ENCODE data around the gene POLL. TPM values are rescaled to one million over a fixed set of nuclear protein-coding genes. Genes with fewer than 3 reads are reported as not detected.

Gene POLL
- total and polyA plus RNA-seq, 2 experiments from 2014 or later: 17.3 to 24.3 TPM

GRCh38 chr10:101612872-101613271 lies 24.8 kb upstream of the POLL start:
- no peaks in the 10 kb centered on the region for H4K20me1 ChIP-seq (replicated peaks; ENCODE audit: insufficient read depth)
- DNase-seq (ENCODE audit: low spot score) (no peak), ATAC-seq (no peak)
- H2AFZ ChIP-seq: no peak overlapping the region
- TF ChIP-seq REST (IDR thresholded peaks at IDR 0.05; ENCODE audit: unreplicated experiment) (no peak), POLR2AphosphoS5 (IDR thresholded peaks at IDR 0.05; ENCODE audit: low read depth) (no peak), EZH2phosphoT487 (IDR thresholded peaks at IDR 0.05; ENCODE audit: unreplicated experiment) (no peak), JUNB (IDR thresholded peaks at IDR 0.05; ENCODE audit: unreplicated experiment) (no peak), EZH2 (IDR thresholded peaks at IDR 0.05; ENCODE audit: low read depth, unreplicated experiment) (no peak), ZNF331 (CRISPR knock-in tag; IDR thresholded peaks at IDR 0.05; ENCODE audit: low read depth) (no peak), CREB1 (CRISPR knock-in tag; IDR thresholded peaks at IDR 0.05; ENCODE audit: low read depth) (no peak), CTCF (conservative IDR thresholded peaks at IDR 0.05; ENCODE audit: low read depth in 2 of 2) (no peak), STAT1 (IDR thresholded peaks at IDR 0.05; ENCODE audit: unreplicated experiment) (no peak), ZNF114 (CRISPR knock-in tag; IDR thresholded peaks at IDR 0.05) (no peak), ETS1 (IDR thresholded peaks at IDR 0.05) (no peak)
- peaks cover 36% of the 10 kb centered on the region for H3K4me1 Mint-ChIP-seq
- H3K4me3 Mint-ChIP-seq: no peak overlapping the region
- H3K4me3 ChIP-seq: no peak overlapping the region
- peaks cover 24% of the 10 kb centered on the region for H3K4me1 ChIP-seq (ENCODE audit: insufficient read depth)
- no peaks in the 10 kb centered on the region for H3K79me2 ChIP-seq (replicated peaks; ENCODE audit: insufficient read depth)
- peaks cover 21% of the 10 kb centered on the region; the same call in 2 of the 3 replicates for H3K36me3 Mint-ChIP-seq (ENCODE audit: low read depth)
- H3K27me3 ChIP-seq (ENCODE audit: insufficient read depth): no peaks in the 10 kb centered on the region
- no peak overlapping the region for H3K4me2 ChIP-seq
- no peaks in the 10 kb centered on the region for H3K36me3 ChIP-seq (ENCODE audit: insufficient read depth)
- H3K9me3 Mint-ChIP-seq: no peaks in the 10 kb centered on the region
- H3K27ac ChIP-seq (ENCODE audit: low read depth): no peak overlapping the region
- H3K9me2 ChIP-seq (ENCODE audit: insufficient read depth): no peaks in the 10 kb centered on the region
- no peak overlapping the region for H3K27ac Mint-ChIP-seq
- H3F3A ChIP-seq (replicated peaks; ENCODE audit: low read depth): no peaks in the 10 kb centered on the region
- peaks cover 20% of the 10 kb centered on the region for H3K27me3 Mint-ChIP-seq (ENCODE audit: insufficient read depth, low read depth, poor library complexity)

Data from GM23338 (cell line).